ENCODE results near the gene DOK5. TPM values are rescaled to one million over a fixed set of nuclear protein-coding genes. Genes with fewer than 3 reads are reported as not detected.

DOK5 gene
- total and polyA plus RNA-seq, 2 of the 8 experiments (the other 6 are each of a cell fraction or from before 2014, with no cell fraction given), result 8.9 to 15.0 TPM

DNA sequence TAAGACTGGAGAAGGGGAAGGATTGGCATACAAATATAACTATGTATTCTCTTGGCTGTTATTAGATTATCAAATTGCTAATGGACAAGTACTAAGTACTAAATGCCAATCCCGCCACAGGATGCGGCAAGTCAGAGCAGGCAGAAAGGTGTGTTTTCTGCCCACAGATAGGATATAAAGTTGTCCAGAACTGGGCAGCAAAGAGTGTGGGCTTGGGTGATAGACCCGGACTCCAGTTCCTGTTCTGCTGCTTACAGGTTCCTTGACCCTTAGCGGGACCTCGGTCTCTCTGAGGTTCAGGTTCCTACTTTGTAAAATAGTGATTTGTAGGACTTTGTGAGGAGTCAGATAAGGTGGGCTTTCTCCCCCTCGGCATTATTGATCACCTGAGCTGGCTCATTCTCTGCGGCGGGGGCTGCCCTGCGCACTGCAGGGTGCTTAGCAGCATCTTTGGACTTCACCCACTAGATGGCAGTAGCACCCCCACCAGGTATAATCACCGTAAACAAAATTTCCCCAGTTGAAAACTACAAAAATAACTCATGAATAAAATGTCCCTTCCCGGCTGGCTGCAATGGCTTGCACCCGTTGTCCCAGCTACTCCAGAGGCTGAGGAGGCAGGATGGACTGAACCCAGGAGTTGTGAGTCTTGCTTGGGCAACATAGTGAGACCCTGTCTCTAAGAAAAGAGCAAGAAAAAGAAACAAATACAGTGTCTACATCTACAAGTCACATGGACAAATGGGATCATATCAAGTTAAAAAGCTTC is 193.1 kb downstream of the DOK5 start (continued):
- no peak for TF ChIP-seq CREB1 (IDR thresholded peaks at IDR 0.05)
- no peak for TF ChIP-seq TEAD4 (IDR thresholded peaks at IDR 0.05; ENCODE audit: low read depth, low read length)
- TF ChIP-seq CHD2 (IDR thresholded peaks at IDR 0.05; ENCODE audit: low read length), result no peak
- TF ChIP-seq CBX5 (IDR thresholded peaks at IDR 0.05; ENCODE audit: low read depth, low read length), result no peak
- no peak for TF ChIP-seq BACH1 (IDR thresholded peaks at IDR 0.05; ENCODE audit: low read length)
- TF ChIP-seq TBP (IDR thresholded peaks at IDR 0.05; ENCODE audit: low read depth, low read length), result no peak
- no peak for TF ChIP-seq SP4 (IDR thresholded peaks at IDR 0.05; ENCODE audit: low read length)
- no peak for TF ChIP-seq SIRT6 (IDR thresholded peaks at IDR 0.05; ENCODE audit: low read length)
